Lower lobe of right lung (tissue), 2 donors: ENCODE measurements around the gene PDGFC. TPM values are rescaled to one million over a fixed set of nuclear protein-coding genes. Genes with fewer than 3 reads are reported as not detected.
A peak's percentile ranks its signal among the peaks of the same experiment; 100 is the strongest.

ENCODE experiments used
- ATAC-seq, 2 donors: fragments of 200-7000 bp; cut with Tn5 transposase; one replicate each; pipeline ENCODE4 v1.9.1; 2020 to 2022; ENCODE audit warnings: mild to moderate bottlenecking in 2 of 2, moderate library complexity in 2 of 2
- DNase-seq: peaks from one replicate; pipeline ENCODE4 v3.0.0-alpha.2; 2020
- H3K27ac ChIP-seq: fragments of 200-600 bp; one replicate; pipeline ENCODE4 v1.8.0; 2022
- H3K27me3 ChIP-seq: fragments of 200-600 bp; one replicate; pipeline ENCODE4 v1.8.0; 2022; ENCODE audit warnings: low read depth
- H3K36me3 ChIP-seq: fragments of 200-600 bp; one replicate; pipeline ENCODE4 v1.8.0; 2022; ENCODE audit warnings: mild to moderate bottlenecking
- H3K4me1 ChIP-seq: fragments of 200-600 bp; one replicate; pipeline ENCODE4 v1.8.0; 2022
- H3K4me3 ChIP-seq: fragments of 200-600 bp; one replicate; pipeline ENCODE4 v1.8.0; 2022; ENCODE audit warnings: mild to moderate bottlenecking
- H3K9me3 ChIP-seq: fragments of 200-600 bp; one replicate; pipeline ENCODE4 v1.8.0; 2022
- CTCF ChIP-seq: fragments of 200-600 bp; IDR thresholded peaks from one replicate; pipeline ENCODE4 v1.8.0; 2022; ENCODE audit warnings: antibody characterized with exemption, mild to moderate bottlenecking
- intact Hi-C: fragments of 100-400 bp; cut with DNase I; formaldehyde crosslinking; loops from one replicate; pipeline ENCODE4 v1.11.0; 2022
- total RNA-seq: library from RNA; stranded (reverse); fragmentation: NEBNext Ultra II Directional; extraction: Animal tissue kit (Norgen Biotek cat#: 25700); gene quantifications from one replicate; pipeline ENCODE4 v1.2.1, GENCODE V29; 2021
- donor health status: DM: no; HTN: yes; CAD: no; lungs with severe emphysema.

Gene PDGFC
- total RNA-seq, 1 donor from 2014 or later = 30.6 TPM

DNA sequence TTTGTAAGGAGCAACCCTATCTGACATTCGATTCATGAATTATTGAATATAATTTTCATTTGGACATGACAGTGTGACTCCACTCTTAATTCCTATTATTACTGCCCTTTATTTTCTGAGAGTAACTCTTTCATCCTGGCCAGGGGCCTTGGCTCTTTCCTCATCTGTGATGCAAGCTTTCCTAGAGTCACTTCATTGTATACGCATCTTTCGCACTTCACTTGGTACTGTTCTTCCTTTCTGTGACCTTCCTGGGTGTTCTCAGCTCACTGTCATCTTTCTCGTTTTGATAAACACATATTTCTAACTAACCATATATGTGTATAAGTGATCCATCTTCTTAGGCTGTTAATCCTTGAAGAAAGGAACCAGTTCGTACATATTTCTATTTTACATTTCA lies 160.3 kb downstream of the PDGFC start:
- intact Hi-C loops = no loop called here
- no peaks in the 10 kb centered on the region for H3K9me3 ChIP-seq
- no peak for TF ChIP-seq CTCF
- DNase-seq (no peak), ATAC-seq (no peak)
- no peaks in the 10 kb centered on the region for H3K27me3 ChIP-seq
- no peaks in the 10 kb centered on the region for H3K4me1 ChIP-seq
- H3K4me3 ChIP-seq = no peak overlapping the region
- no peaks in the 10 kb centered on the region for H3K36me3 ChIP-seq
- no peak overlapping the region for H3K27ac ChIP-seq

- no peak overlapping the region for H3K27ac ChIP-seq
- intact Hi-C loops = no loop called here
- no peaks in the 10 kb centered on the region for H3K4me1 ChIP-seq
- no peaks in the 10 kb centered on the region for H3K27me3 ChIP-seq
- H3K4me3 ChIP-seq = no peak overlapping the region
- no peak for TF ChIP-seq CTCF
- no peaks in the 10 kb centered on the region for H3K9me3 ChIP-seq
- DNase-seq (no peak), ATAC-seq (peak in 1 of 2 donors; percentile 24)
- H3K36me3 ChIP-seq = no peaks in the 10 kb centered on the region
Measured at GRCh38 chr4:156805696-156806095, 165.9 kb downstream of the PDGFC start.

- Histone ChIP-seq H3K9me3 (no peaks in the 10 kb centered on the region), H3K4me1 (no peaks in the 10 kb centered on the region), H3K4me3 (no peak overlapping the region), H3K27ac (no peak overlapping the region), H3K27me3 (no peaks in the 10 kb centered on the region), H3K36me3 (no peaks in the 10 kb centered on the region)
- ATAC-seq (no peak), DNase-seq (no peak)
- TF ChIP-seq CTCF = no peak
- intact Hi-C loops = no loop called here
Measured at GRCh38 chr4:156803056-156803455, 168.5 kb downstream of the PDGFC start.

DNA sequence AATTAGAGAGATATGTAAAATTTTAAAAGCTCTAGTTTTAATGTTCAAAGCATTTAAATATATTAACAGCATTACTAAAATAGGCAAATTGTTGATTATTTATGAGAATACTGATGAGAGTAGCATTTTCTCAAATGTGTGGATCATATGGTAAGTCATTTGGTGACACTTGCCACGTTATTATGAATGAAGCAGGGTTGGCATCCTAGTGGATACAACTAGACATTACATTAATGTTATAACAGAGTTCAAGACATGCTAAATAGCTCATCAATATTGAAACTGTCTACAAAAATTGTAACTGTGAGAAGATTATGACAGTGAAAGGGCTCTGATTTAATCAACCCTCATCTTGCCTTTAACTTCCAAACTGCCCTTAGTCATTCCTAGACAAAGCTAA lies 171.1 kb downstream of the PDGFC start:
- TF ChIP-seq CTCF = no peak
- Histone ChIP-seq H3K9me3 (no peaks in the 10 kb centered on the region), H3K36me3 (no peaks in the 10 kb centered on the region), H3K4me1 (no peaks in the 10 kb centered on the region), H3K4me3 (no peak overlapping the region), H3K27me3 (no peaks in the 10 kb centered on the region), H3K27ac (no peak overlapping the region)
- DNase-seq = no peak
- intact Hi-C loops = no loop called here
- no peak for ATAC-seq

- Histone ChIP-seq H3K4me1 (no peaks in the 10 kb centered on the region), H3K36me3 (no peaks in the 10 kb centered on the region), H3K27ac (no peak overlapping the region), H3K4me3 (no peak overlapping the region), H3K27me3 (no peaks in the 10 kb centered on the region), H3K9me3 (no peaks in the 10 kb centered on the region)
- TF ChIP-seq CTCF = no peak
- no peak for ATAC-seq
- no peak for DNase-seq
- intact Hi-C loops = no loop called here
Measured at GRCh38 chr4:156799121-156799589, 172.4 kb downstream of the PDGFC start.

GRCh38 chr4:156798438-156798837 lies 173.2 kb downstream of the PDGFC start:
- H3K9me3 ChIP-seq = no peaks in the 10 kb centered on the region
- no peak for TF ChIP-seq CTCF
- no peaks in the 10 kb centered on the region for H3K4me1 ChIP-seq
- H3K4me3 ChIP-seq = no peak overlapping the region
- no peak for DNase-seq
- no peak for ATAC-seq
- no peaks in the 10 kb centered on the region for H3K36me3 ChIP-seq
- intact Hi-C loops = no loop called here
- H3K27ac ChIP-seq = no peak overlapping the region
- no peaks in the 10 kb centered on the region for H3K27me3 ChIP-seq
